Activated naive CD8-positive, alpha-beta T cell treated with anti-CD3 and anti-CD28 coated beads, Interleukin-2, amount 10 ng/mL, durations not matched to agents 7 days and 5 days (primary cell): Measurements from ENCODE around the gene LYZL2. TPM values are rescaled to one million over a fixed set of nuclear protein-coding genes. Genes with fewer than 3 reads are reported as not detected.
"Not testable (repeated sequence)": the region's sequence is repeated elsewhere in the genome, so short reads cannot be mapped to it uniquely, and the experiment has no call there.

Experiments
- ATAC-seq: fragments of 150-1000 bp; cut with Tn5 transposase; one replicate; pipeline ENCODE4 v1.10.0; 2021; ENCODE audit warnings: low read depth, moderate library complexity
- POLR2A ChIA-PET: fragments of 350-600 bp; sonication (Branson Sonifier 250); formaldehyde crosslinking; loops from one replicate; lab custom pipeline; 2021; ENCODE audit warnings: antibody characterized with exemption; lab: Charles Lee
- DNase-seq: peaks from one replicate; pipeline ENCODE4 v3.0.0; 2021
- H3K27ac Mint-ChIP-seq: one replicate; pipeline ENCODE4 v1.8.0; 2022; ENCODE audit warnings: mild to moderate bottlenecking, mixed read lengths
- H3K27me3 Mint-ChIP-seq: one replicate; pipeline ENCODE4 v1.8.0; 2022; ENCODE audit warnings: mild to moderate bottlenecking, moderate library complexity, mixed read lengths
- H3K36me3 Mint-ChIP-seq: one replicate; pipeline ENCODE4 v1.8.0; 2021; ENCODE audit warnings: mild to moderate bottlenecking, mixed read lengths
- H3K4me1 Mint-ChIP-seq: one replicate; pipeline ENCODE4 v1.8.0; 2021; ENCODE audit warnings: mixed read lengths
- H3K4me3 Mint-ChIP-seq: one replicate; pipeline ENCODE4 v1.8.0; 2022; ENCODE audit warnings: mild to moderate bottlenecking, moderate library complexity, mixed read lengths
- H3K9me3 Mint-ChIP-seq: one replicate; pipeline ENCODE4 v1.8.0; 2021; ENCODE audit warnings: mixed read lengths
- total RNA-seq, 2 experiments: library from RNA; stranded (reverse); gene quantifications; one replicate each; pipeline ENCODE4 v1.2.3, GENCODE V29; 2021

The LYZL2 gene
- total RNA-seq, 2 experiments from 2014 or later, result not detected

DNA sequence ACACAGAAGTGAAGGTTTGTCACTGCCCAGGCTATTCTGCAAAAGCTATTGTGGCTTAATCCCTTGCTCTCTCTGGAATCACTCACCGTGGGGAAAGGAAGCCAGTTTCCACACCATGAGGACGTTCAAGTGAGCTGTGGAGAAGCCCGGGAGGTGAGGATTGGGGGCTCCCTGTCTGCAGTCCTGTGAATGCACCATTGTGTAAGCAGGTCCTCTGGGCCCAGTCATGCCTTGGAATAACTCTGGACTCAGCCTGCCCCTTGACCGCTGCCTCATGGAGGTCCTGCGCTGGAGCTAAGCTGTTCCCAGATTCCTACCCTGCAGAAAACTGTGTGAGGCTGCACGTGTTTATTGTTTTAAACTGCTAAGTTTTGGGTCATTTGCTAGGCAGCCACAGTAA is 33.5 kb downstream of the LYZL2 start:
- H3K36me3 Mint-ChIP-seq, result no peaks in the 10 kb centered on the region
- no peak for DNase-seq
- POLR2A ChIA-PET, result no interaction called here
- no peaks in the 10 kb centered on the region for H3K9me3 Mint-ChIP-seq
- no peak for ATAC-seq
- peaks cover 7% of the 10 kb centered on the region for H3K4me1 Mint-ChIP-seq
- H3K27ac Mint-ChIP-seq, result no peak overlapping the region
- no peak overlapping the region for H3K4me3 Mint-ChIP-seq
- peaks cover 25% of the 10 kb centered on the region for H3K27me3 Mint-ChIP-seq

DNA sequence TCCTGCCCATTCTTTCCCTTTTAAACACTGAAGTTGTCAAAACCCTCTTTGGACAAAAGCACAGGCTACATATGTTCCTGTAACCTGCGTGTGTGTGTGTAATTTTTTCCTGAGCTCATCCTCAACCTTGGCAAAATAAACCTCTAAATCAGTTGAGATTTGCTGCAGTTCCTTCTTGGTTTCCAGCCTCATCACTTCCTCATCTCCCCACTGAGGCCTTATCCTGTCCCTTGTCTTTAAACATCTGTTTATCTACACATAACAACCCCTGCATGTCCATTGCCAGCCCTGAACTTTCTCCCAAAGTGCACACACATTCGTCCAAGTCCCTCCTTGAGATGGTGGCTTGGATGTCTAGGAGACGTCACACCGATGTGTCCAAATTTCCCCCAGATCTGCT is 35.5 kb downstream of the LYZL2 start:
- DNase-seq (no peak), ATAC-seq (no peak)
- Mint-ChIP-seq H3K36me3 (no peaks in the 10 kb centered on the region), H3K4me3 (no peak overlapping the region), H3K27me3 (peaks cover 23% of the 10 kb centered on the region), H3K4me1 (peaks cover 6% of the 10 kb centered on the region), H3K27ac (no peak overlapping the region), H3K9me3 (no peaks in the 10 kb centered on the region)
- POLR2A ChIA-PET, result no interaction called here

DNA sequence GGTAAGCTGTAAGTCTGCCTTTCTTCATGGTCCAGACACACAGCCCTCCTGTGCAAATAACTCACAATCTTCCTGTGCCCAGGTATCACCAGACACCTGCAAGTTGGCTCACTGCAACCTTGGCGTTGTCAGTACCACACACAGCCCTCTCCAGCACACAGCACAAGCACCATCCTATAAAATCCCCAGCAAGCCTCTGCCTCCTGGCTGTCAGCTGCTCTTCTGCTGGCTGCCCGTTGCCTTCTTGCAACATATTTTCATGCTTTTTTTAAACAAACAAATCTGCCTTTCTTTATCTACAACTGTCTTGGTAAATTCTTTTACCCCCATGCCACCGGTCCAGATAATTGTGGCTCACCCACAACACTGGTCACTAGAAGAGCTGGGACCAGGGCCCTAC is 36.8 kb downstream of the LYZL2 start:
- DNase-seq, ATAC-seq, H3K4me1 Mint-ChIP-seq, H3K27ac Mint-ChIP-seq, POLR2A ChIA-PET, H3K4me3 Mint-ChIP-seq, H3K36me3 Mint-ChIP-seq, H3K9me3 Mint-ChIP-seq: not testable (repeated sequence)
- peaks cover 23% of the 10 kb centered on the region for H3K27me3 Mint-ChIP-seq

- ATAC-seq (peak; percentile 58), DNase-seq (no peak)
- H3K9me3 Mint-ChIP-seq, result no peaks in the 10 kb centered on the region
- POLR2A ChIA-PET, result interaction anchor here (1.3 kb wide), 1 partner anchor 199 kb away, joined by 4 read pairs; no protein-coding TSS in a partner anchor
- H3K27me3 Mint-ChIP-seq, result peaks cover 20% of the 10 kb centered on the region
- H3K27ac Mint-ChIP-seq, result no peak overlapping the region
- H3K4me1 Mint-ChIP-seq, result peaks cover 6% of the 10 kb centered on the region
- H3K36me3 Mint-ChIP-seq, result no peaks in the 10 kb centered on the region
- no peak overlapping the region for H3K4me3 Mint-ChIP-seq
Measured at GRCh38 chr10:30591249-30591670, 38.3 kb downstream of the LYZL2 start.

DNA sequence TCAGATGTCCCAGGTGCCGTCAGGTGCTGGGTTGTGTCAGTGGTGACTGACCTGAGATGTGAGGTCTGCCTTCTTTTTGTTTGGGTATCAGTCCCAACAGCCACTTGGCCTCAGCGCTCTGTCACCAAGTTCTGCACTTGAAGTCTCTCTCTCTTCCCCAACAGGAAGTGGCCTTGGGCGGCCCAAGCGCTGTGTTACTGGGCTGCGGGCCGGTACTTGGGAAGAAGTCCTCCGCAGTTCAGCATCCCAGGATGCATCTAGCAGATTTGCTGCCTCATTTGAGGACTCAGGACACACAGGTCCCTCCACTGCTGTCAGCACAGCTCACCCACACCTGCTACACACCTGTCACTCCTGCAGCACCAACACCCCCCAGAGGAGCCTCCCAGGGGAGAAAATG is 40.1 kb downstream of the LYZL2 start:
- peaks cover 5% of the 10 kb centered on the region for H3K4me1 Mint-ChIP-seq
- H3K36me3 Mint-ChIP-seq, result no peaks in the 10 kb centered on the region
- POLR2A ChIA-PET, result interaction anchor here (0.6 kb wide), 1 partner anchor 60 kb away, joined by 3 read pairs; no protein-coding TSS in a partner anchor

GRCh38 chr10:30587522-30588031 is 42.0 kb downstream of the LYZL2 start:
- Mint-ChIP-seq H3K36me3 (no peaks in the 10 kb centered on the region), H3K9me3 (no peaks in the 10 kb centered on the region), H3K27me3 (peaks cover 6% of the 10 kb centered on the region), H3K27ac (no peak overlapping the region), H3K4me1 (peaks cover 7% of the 10 kb centered on the region), H3K4me3 (no peak overlapping the region)
- ATAC-seq, result no peak
- no peak for DNase-seq
- POLR2A ChIA-PET, result no interaction called here

More for the DNA sequence above, 40.1 kb downstream of the LYZL2 start:
- DNase-seq (no peak), ATAC-seq (no peak)
- no peaks in the 10 kb centered on the region for H3K9me3 Mint-ChIP-seq
- no peak overlapping the region for H3K4me3 Mint-ChIP-seq
- peaks cover 15% of the 10 kb centered on the region for H3K27me3 Mint-ChIP-seq
- no peak overlapping the region for H3K27ac Mint-ChIP-seq

GRCh38 chr10:30586828-30587227 is 42.7 kb downstream of the LYZL2 start:
- H3K4me3 Mint-ChIP-seq, result no peak overlapping the region
- H3K27me3 Mint-ChIP-seq, result peaks cover 6% of the 10 kb centered on the region
- POLR2A ChIA-PET, result no interaction called here
- H3K36me3 Mint-ChIP-seq, result no peaks in the 10 kb centered on the region
- DNase-seq (no peak), ATAC-seq (no peak)
- no peak overlapping the region for H3K27ac Mint-ChIP-seq
- no peaks in the 10 kb centered on the region for H3K9me3 Mint-ChIP-seq
- H3K4me1 Mint-ChIP-seq, result peaks cover 7% of the 10 kb centered on the region

DNA sequence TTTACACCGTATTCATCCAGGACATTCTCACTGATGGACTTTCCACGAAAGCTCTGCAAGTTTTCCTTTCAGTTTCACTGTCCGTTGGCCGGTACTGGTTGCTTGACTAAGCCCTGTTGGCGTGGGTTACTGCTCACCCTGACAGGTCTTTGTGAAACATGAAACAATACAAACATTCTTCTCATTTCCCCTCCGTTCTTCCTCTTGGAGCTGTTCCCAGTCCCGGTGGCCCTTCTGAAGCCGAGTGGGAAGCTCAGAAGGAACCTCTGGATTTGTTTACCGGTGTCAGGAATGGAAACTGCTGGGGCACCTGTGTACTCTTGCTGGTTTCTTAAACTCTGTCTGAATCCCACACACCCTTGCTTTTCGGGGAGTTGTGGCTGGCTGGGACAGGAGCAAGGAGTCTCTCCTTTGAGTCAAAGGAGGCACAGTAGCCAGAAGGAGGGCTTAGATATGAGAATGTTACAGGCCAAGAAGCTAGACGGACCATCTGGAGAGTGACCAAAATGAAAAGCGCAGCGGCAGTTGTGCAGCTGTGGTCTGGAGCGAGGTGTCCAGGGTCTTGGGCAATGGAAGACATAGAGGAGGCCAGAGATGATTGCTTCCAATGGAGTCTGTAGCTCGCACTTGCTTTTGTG is 45.7 kb downstream of the LYZL2 start:
- Mint-ChIP-seq H3K27me3 (peaks cover 7% of the 10 kb centered on the region), H3K4me1 (peaks cover 5% of the 10 kb centered on the region), H3K4me3 (peak overlapping the region; percentile 63), H3K27ac (peak overlapping the region; percentile 4), H3K36me3 (no peaks in the 10 kb centered on the region), H3K9me3 (no peaks in the 10 kb centered on the region)
- DNase-seq (no peak), ATAC-seq (no peak)
- POLR2A ChIA-PET, result no interaction called here

DNA sequence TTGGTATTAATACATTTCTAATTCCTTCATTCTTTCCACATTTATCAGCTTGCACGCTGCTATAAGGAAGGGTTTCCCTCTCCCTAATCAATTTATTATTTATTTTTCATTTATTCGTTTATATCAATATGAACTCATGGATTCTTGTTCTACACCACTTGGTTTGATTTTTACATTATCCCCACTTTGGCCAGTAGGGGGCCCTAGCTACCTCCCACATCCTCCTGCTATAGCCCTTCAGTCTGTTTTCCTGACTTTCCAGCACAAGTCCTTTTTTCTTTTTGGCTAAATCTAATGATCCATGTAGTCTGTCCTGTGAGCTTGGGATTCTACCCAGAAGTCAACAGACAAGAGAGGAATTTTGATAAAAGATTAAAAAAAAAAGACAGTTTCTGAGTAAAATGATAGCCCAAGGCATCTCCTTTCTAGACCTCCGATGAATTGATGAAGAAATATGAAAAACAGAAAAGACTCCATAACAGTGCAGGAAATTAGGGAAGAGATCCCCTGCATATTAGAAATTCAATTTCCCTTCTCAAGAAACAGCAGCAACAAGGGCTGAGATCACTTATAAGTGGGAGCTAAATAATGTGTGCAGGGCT is 47.7 kb downstream of the LYZL2 start:
- DNase-seq (no peak), ATAC-seq (no peak)
- H3K4me3 Mint-ChIP-seq, result no peak overlapping the region
- no peak overlapping the region for H3K27ac Mint-ChIP-seq
- no peaks in the 10 kb centered on the region for H3K36me3 Mint-ChIP-seq
- POLR2A ChIA-PET, result no interaction called here
- no peaks in the 10 kb centered on the region for H3K9me3 Mint-ChIP-seq
- peaks cover 10% of the 10 kb centered on the region for H3K27me3 Mint-ChIP-seq
- peaks cover 5% of the 10 kb centered on the region for H3K4me1 Mint-ChIP-seq

- H3K27ac Mint-ChIP-seq, result no peak overlapping the region
- POLR2A ChIA-PET, result no interaction called here
- H3K4me3 Mint-ChIP-seq, result no peak overlapping the region
- no peaks in the 10 kb centered on the region for H3K36me3 Mint-ChIP-seq
- peaks cover 5% of the 10 kb centered on the region for H3K4me1 Mint-ChIP-seq
- H3K9me3 Mint-ChIP-seq, result no peaks in the 10 kb centered on the region
- DNase-seq, result no peak
- H3K27me3 Mint-ChIP-seq, result peaks cover 15% of the 10 kb centered on the region
- ATAC-seq, result no peak
Measured at GRCh38 chr10:30580676-30581075, 48.9 kb downstream of the LYZL2 start.

GRCh38 chr10:30580241-30580640 is 49.3 kb downstream of the LYZL2 start:
- no peak overlapping the region for H3K27ac Mint-ChIP-seq
- H3K4me1 Mint-ChIP-seq, result peaks cover 5% of the 10 kb centered on the region
- no peaks in the 10 kb centered on the region for H3K9me3 Mint-ChIP-seq
- no peak for DNase-seq
- no peaks in the 10 kb centered on the region for H3K36me3 Mint-ChIP-seq
- H3K27me3 Mint-ChIP-seq, result peaks cover 15% of the 10 kb centered on the region
- POLR2A ChIA-PET, result no interaction called here
- ATAC-seq, result no peak
- H3K4me3 Mint-ChIP-seq, result no peak overlapping the region

DNA sequence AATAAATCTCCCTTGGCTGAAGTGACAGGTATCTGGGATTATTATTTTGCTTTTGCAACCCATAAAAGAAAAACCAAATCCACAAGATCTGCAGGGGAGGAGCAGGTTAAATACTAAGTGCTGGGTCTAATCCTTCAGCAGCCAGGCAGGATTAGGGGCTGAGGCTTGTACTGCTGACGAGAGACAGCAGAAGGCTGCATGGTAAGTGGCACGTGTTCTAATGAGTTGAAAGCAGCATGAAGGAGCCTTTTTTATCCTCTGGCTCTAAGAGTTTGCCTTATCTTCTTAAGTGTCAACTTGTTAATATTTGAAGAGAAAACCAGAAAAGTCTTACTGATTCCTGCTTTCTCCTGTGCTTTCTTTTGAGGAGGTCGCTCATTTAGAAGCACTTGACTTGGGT is 50.0 kb downstream of the LYZL2 start:
- POLR2A ChIA-PET, result interaction anchor here (0.7 kb wide), 1 partner anchor 81 kb away, joined by 3 read pairs; no protein-coding TSS in a partner anchor
- H3K27ac Mint-ChIP-seq, result no peak overlapping the region
- H3K4me3 Mint-ChIP-seq, result no peak overlapping the region
- peaks cover 5% of the 10 kb centered on the region for H3K4me1 Mint-ChIP-seq
- H3K27me3 Mint-ChIP-seq, result peaks cover 15% of the 10 kb centered on the region
- no peaks in the 10 kb centered on the region for H3K36me3 Mint-ChIP-seq
- DNase-seq (no peak), ATAC-seq (no peak)
- H3K9me3 Mint-ChIP-seq, result no peaks in the 10 kb centered on the region

- no peak overlapping the region for H3K27ac Mint-ChIP-seq
- H3K4me3 Mint-ChIP-seq, result no peak overlapping the region
- H3K9me3 Mint-ChIP-seq, result no peaks in the 10 kb centered on the region
- H3K27me3 Mint-ChIP-seq, result peaks cover 15% of the 10 kb centered on the region
- DNase-seq (no peak), ATAC-seq (no peak)
- POLR2A ChIA-PET, result no interaction called here
- no peaks in the 10 kb centered on the region for H3K4me1 Mint-ChIP-seq
- no peaks in the 10 kb centered on the region for H3K36me3 Mint-ChIP-seq
Measured at GRCh38 chr10:30577048-30577447, 52.5 kb downstream of the LYZL2 start.

DNA sequence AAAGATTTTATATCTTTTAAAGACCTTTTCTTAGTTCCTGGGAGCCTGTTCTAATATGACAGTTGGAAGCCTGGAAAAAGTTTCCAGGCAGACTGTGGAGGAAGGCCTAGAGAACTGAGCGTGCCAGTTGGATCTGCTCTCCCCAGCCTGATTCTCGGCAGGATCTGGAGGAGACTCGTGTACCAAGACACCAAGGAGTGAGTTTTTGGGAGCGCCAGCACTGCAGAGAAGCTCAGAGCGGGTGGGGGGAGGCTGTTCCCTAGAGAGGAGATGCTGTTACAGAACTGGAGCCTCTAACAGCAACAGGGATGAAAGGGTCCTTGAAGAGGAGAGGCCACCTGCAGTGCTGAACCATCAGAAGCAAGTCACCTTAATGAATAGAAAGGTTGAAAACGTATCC is 52.9 kb downstream of the LYZL2 start:
- H3K36me3 Mint-ChIP-seq, result no peaks in the 10 kb centered on the region
- H3K4me1 Mint-ChIP-seq, result no peaks in the 10 kb centered on the region
- peaks cover 15% of the 10 kb centered on the region for H3K27me3 Mint-ChIP-seq
- ATAC-seq (no peak), DNase-seq (no peak)
- no peak overlapping the region for H3K27ac Mint-ChIP-seq
- H3K9me3 Mint-ChIP-seq, result no peaks in the 10 kb centered on the region
- POLR2A ChIA-PET, result no interaction called here
- H3K4me3 Mint-ChIP-seq, result no peak overlapping the region
